ENCODE results near the gene FITM1.
A peak's percentile ranks its signal among the peaks of the same experiment; 100 is the strongest.

FITM1 gene

GRCh38 chr14:24160850-24161804, 30.7 kb downstream of the FITM1 start, which contains the start of gene IRF9 (continued):
- TF ChIP-seq ZNF341 (tag by site-specific recombination; IDR thresholded peaks at IDR 0.05; ENCODE audit: low read depth): no peak
- no peak for TF ChIP-seq ZNF140 (tag by site-specific recombination; IDR thresholded peaks at IDR 0.05)
- no peak for TF ChIP-seq ZFP3 (tag by site-specific recombination; IDR thresholded peaks at IDR 0.05; ENCODE audit: low read depth)
- TF ChIP-seq ZNF175 (tag by site-specific recombination; IDR thresholded peaks at IDR 0.05): no peak
- peak; percentile 95 for TF ChIP-seq CTCF (tag by site-specific recombination; IDR thresholded peaks at IDR 0.05)
- no peak for TF ChIP-seq ZNF707 (tag by site-specific recombination; IDR thresholded peaks at IDR 0.05)
- TF ChIP-seq KLF8 (tag by site-specific recombination; IDR thresholded peaks at IDR 0.05): peak; percentile 90
- peak; percentile 73; the same call in 1 of the 2 replicates for TF ChIP-seq ZNF449 (tag by site-specific recombination; IDR thresholded peaks at IDR 0.05)
- TF ChIP-seq ZNF366 (tag by site-specific recombination; conservative IDR thresholded peaks at IDR 0.05): peak; percentile 54
- no peak for TF ChIP-seq ZNF585B (tag by site-specific recombination; IDR thresholded peaks at IDR 0.05)
- TF ChIP-seq GFI1B (tag by site-specific recombination; IDR thresholded peaks at IDR 0.05): no peak
- TF ChIP-seq ZNF704 (tag by site-specific recombination; IDR thresholded peaks at IDR 0.05): no peak
- TF ChIP-seq ZNF664 (tag by site-specific recombination; IDR thresholded peaks at IDR 0.05): no peak
- no peak for TF ChIP-seq ZNF645 (tag by site-specific recombination; IDR thresholded peaks at IDR 0.05)
- TF ChIP-seq ZNF266 (tag by site-specific recombination; IDR thresholded peaks at IDR 0.05; ENCODE audit: low read depth): no peak
- TF ChIP-seq ZNF133 (tag by site-specific recombination; IDR thresholded peaks at IDR 0.05): no peak
- peak; percentile 61; the same call in 1 of the 2 replicates for TF ChIP-seq PRDM1 (tag by site-specific recombination; IDR thresholded peaks at IDR 0.05)
- TF ChIP-seq ZNF677 (tag by site-specific recombination; IDR thresholded peaks at IDR 0.05): no peak
- TF ChIP-seq MYNN (tag by site-specific recombination; IDR thresholded peaks at IDR 0.05; ENCODE audit: borderline replicate concordance): no peak
- TF ChIP-seq TRIM28 (IDR thresholded peaks at IDR 0.05; ENCODE audit: borderline replicate concordance, low read length): peak; percentile 74
- TF ChIP-seq ZNF621 (tag by site-specific recombination; IDR thresholded peaks at IDR 0.05): no peak
- no peak for TF ChIP-seq ZNF223 (tag by site-specific recombination; IDR thresholded peaks at IDR 0.05)
- no peak; the same call in 1 of the 2 replicates for TF ChIP-seq PBX3 (CRISPR knock-in tag; IDR thresholded peaks at IDR 0.05)
- 0 out of 2 replicates have a peak, but pooled peaks have one; percentile 13 for TF ChIP-seq ZNF623 (tag by site-specific recombination; IDR thresholded peaks at IDR 0.05)
- TF ChIP-seq ZSCAN4 (tag by site-specific recombination; IDR thresholded peaks at IDR 0.05): no peak
- TF ChIP-seq MEIS1 (CRISPR knock-in tag; IDR thresholded peaks at IDR 0.05; ENCODE audit: borderline replicate concordance): no peak
- peak; percentile 89 for TF ChIP-seq ZNF701 (tag by site-specific recombination; IDR thresholded peaks at IDR 0.05)
- no peak for TF ChIP-seq ZSCAN16 (tag by site-specific recombination; IDR thresholded peaks at IDR 0.05)
- no peak for TF ChIP-seq ZNF549 (tag by site-specific recombination; IDR thresholded peaks at IDR 0.05)
- TF ChIP-seq KLF7 (tag by site-specific recombination; IDR thresholded peaks at IDR 0.05; ENCODE audit: borderline replicate concordance): peak; percentile 67
- no peak for TF ChIP-seq BCL11A (tag by site-specific recombination; IDR thresholded peaks at IDR 0.05; ENCODE audit: low read depth)
- TF ChIP-seq ZNF274 (IDR thresholded peaks at IDR 0.05; ENCODE audit: low read length): no peak
- no peak for TF ChIP-seq ZNF274 (tag by site-specific recombination; IDR thresholded peaks at IDR 0.05; ENCODE audit: borderline replicate concordance)

Measured in HEK293 (cell line).